SH-SY5Y (cell line): ENCODE measurements around the gene CERT1.

ENCODE experiments used
- GATA2 ChIP-seq: IDR thresholded peaks from 2 replicates; pipeline ENCODE4 v1.6.1; 2011; ENCODE audit warnings: mild to moderate bottlenecking, low read depth, low read length
- GATA3 ChIP-seq: IDR thresholded peaks from 2 replicates; pipeline ENCODE4 v1.6.1; 2011; ENCODE audit warnings: low read depth, mild to moderate bottlenecking, low read length, moderate library complexity

DNA sequence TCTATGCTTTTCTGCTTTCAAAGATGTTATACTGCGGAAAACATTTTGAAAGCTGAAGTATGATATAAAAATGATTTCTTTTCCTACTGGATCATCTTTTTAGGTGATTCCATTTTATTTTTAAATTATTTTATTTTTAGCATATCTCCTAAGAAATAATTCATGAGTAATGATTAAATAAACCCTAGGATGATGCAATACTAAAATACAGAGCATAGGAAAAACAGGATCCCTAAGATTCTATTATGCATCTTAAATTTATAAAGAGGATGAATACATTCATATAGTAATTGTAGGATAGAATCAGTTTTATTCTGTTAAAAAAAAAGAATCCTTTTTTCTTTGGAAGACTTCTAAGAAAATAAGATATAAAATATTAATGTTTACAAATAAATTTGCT, 11.1 kb upstream of the CERT1 start:
- TF ChIP-seq GATA3 (no peak), GATA2 (no peak)
